HG03097 (cell line): ENCODE results near the gene WDR13.

ENCODE experiments used
- ATAC-seq: cut with Tn5 transposase; IDR thresholded peaks from one replicate; pipeline ENCODE4 v1.9.1; 2021; ENCODE audit not compliant: unreplicated experiment, low FRiP score

Gene WDR13

GRCh38 chrX:48591255-48591791 lies 6.0 kb upstream of the WDR13 start:
- ATAC-seq: no peak

GRCh38 chrX:48592971-48593370 lies 4.3 kb upstream of the WDR13 start:
- ATAC-seq: no peak

GRCh38 chrX:48595929-48596328 lies 1.4 kb upstream of the WDR13 start:
- ATAC-seq: no peak

GRCh38 chrX:48598614-48599013 lies 1.3 kb downstream of the WDR13 start:
- no peak for ATAC-seq

- ATAC-seq: no peak
These were observed 2.0 kb downstream of the WDR13 start for GRCh38 chrX:48599341-48599740.

GRCh38 chrX:48600226-48600625 lies 2.9 kb downstream of the WDR13 start:
- ATAC-seq: no peak

- no peak for ATAC-seq
These were observed 4.6 kb downstream of the WDR13 start for GRCh38 chrX:48601741-48602394.

- no peak for ATAC-seq
These were observed 7.4 kb downstream of the WDR13 start for GRCh38 chrX:48604701-48605100.

- ATAC-seq: no peak
These were observed 8.8 kb downstream of the WDR13 start for GRCh38 chrX:48606091-48606490.

- no peak for ATAC-seq
These were observed 14.4 kb downstream of the WDR13 start for GRCh38 chrX:48611703-48612102.

GRCh38 chrX:48613502-48614160 lies 16.3 kb downstream of the WDR13 start:
- no peak for ATAC-seq

GRCh38 chrX:48616576-48616975 lies 19.3 kb downstream of the WDR13 start:
- no peak for ATAC-seq

- ATAC-seq: no peak
These were observed 20.4 kb downstream of the WDR13 start for GRCh38 chrX:48617542-48618340.

GRCh38 chrX:48626401-48627298 lies 29.4 kb downstream of the WDR13 start:
- no peak for ATAC-seq

- no peak for ATAC-seq
These were observed 34.2 kb downstream of the WDR13 start for GRCh38 chrX:48631376-48632090.

- no peak for ATAC-seq
These were observed 34.9 kb downstream of the WDR13 start for GRCh38 chrX:48632207-48632606.

GRCh38 chrX:48636301-48636700 lies 39.0 kb downstream of the WDR13 start:
- no peak for ATAC-seq

GRCh38 chrX:48636776-48637175 lies 39.5 kb downstream of the WDR13 start:
- ATAC-seq: no peak

- no peak for ATAC-seq
These were observed 48.4 kb downstream of the WDR13 start for GRCh38 chrX:48645669-48646068.

GRCh38 chrX:48648336-48648751 lies 51.1 kb downstream of the WDR13 start:
- ATAC-seq: no peak
